ENCODE results near the gene INPP4A. TPM values are rescaled to one million over a fixed set of nuclear protein-coding genes. Genes with fewer than 3 reads are reported as not detected.
A peak's percentile ranks its signal among the peaks of the same experiment; 100 is the strongest.

INPP4A gene
- total RNA-seq, 6 donors from 2014 or later = 23.3 to 93.2 (median 36.5) TPM

DNA sequence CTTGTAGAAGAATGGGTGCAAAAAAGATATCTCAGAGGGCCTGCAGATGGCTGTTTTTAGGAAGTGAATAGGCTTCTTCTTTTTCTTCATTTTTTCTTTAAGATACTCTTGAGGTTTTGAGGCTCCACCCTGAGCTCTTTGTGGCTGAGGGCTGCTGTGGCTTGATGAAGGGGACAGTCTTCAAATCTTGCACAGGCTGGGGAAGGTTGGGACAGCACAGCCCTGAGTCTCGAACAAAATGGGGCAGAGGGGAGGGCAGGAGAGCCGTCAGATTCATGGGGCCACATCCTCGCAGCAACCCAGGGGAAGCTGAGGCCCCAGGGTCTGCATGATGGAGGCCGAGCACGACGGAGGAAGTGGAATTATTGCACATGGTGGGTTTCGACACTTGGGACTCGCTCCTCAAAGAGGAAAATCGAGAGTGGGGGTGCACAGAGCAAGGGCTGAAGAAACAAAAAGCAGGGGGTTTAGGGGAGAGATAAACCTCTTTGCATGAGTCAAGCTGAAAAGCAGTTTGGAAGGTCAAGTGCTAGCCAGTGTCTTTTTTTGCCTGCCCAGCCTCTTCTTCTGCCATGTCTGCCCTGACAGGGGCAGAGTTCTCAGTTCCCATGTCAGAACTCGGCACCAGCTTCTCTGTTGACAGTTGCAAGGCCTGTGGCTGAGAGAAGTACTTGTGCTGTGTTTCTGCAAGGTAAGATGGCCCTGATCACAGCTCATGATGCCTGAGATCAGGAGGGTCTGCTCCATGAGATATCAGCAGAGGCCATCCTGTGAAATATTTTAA is 19.5 kb downstream of the INPP4A start:
- peak overlapping the region; percentile 76 to 82 (median 80) for H3K27ac ChIP-seq
- H3K4me1 ChIP-seq = peaks cover 43 to 64% (median 60%) of the 10 kb centered on the region in 4 donors
- H3K9me3 ChIP-seq = no peaks in the 10 kb centered on the region
- no peaks in the 10 kb centered on the region for H3K27me3 ChIP-seq
- TF ChIP-seq POLR2A (IDR thresholded peaks at IDR 0.05) = no peak
- no peak for TF ChIP-seq EP300 (IDR thresholded peaks at IDR 0.05)
- no peak for TF ChIP-seq POLR2AphosphoS5 (IDR thresholded peaks at IDR 0.05)
- TF ChIP-seq, protein P1, sequence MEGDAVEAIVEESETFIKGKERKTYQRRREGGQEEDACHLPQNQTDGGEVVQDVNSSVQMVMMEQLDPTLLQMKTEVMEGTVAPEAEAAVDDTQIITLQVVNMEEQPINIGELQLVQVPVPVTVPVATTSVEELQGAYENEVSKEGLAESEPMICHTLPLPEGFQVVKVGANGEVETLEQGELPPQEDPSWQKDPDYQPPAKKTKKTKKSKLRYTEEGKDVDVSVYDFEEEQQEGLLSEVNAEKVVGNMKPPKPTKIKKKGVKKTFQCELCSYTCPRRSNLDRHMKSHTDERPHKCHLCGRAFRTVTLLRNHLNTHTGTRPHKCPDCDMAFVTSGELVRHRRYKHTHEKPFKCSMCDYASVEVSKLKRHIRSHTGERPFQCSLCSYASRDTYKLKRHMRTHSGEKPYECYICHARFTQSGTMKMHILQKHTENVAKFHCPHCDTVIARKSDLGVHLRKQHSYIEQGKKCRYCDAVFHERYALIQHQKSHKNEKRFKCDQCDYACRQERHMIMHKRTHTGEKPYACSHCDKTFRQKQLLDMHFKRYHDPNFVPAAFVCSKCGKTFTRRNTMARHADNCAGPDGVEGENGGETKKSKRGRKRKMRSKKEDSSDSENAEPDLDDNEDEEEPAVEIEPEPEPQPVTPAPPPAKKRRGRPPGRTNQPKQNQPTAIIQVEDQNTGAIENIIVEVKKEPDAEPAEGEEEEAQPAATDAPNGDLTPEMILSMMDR (IDR thresholded peaks at IDR 0.05) = no peak
- H3K36me3 ChIP-seq = no peaks in the 10 kb centered on the region
- 60 to 73% methylated on average over 10 of the region's 10 CpGs for WGBS, 2 donors
- DNase-seq = no peak
- peak in 1 of 2 donors; percentile 30 for ATAC-seq (ENCODE audit: low FRiP score in 2 of 2)
- H3K4me3 ChIP-seq = no peak overlapping the region

DNA sequence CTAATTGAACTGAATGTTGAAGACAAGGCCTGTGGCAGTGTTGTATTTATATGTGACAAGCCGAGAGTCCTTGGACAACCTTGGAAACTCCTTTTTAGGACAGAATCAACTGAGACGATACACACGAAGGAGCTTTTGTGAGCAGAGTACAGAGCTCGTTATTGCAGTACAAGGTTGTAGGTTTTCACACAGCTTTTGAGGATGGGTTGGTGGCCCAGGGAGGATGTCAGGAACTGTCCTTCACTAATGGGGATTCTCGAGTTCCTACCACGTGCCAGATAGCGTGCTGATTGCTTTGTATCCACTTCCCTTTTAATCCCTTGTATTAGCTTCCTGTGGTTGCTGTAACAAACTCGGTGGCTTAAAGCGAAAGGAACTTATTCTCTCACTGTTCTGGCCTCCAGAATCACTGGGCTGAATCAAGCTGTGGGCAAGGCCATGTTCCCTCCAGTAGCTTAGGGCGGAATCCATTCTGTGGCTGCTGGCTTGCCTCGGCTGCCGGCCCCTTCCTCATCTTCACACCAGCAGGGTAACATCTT is 20.2 kb downstream of the INPP4A start:
- peak overlapping the region; percentile 76 to 82 (median 80) for H3K27ac ChIP-seq
- TF ChIP-seq EP300 (IDR thresholded peaks at IDR 0.05) (peak in 1 of 4 donors; percentile 40), POLR2AphosphoS5 (IDR thresholded peaks at IDR 0.05) (peak; percentile 43 to 70), POLR2A (IDR thresholded peaks at IDR 0.05) (peak in 1 of 4 donors; percentile 10)
- TF ChIP-seq, protein P1 (IDR thresholded peaks at IDR 0.05) = no peak
- H3K4me1 ChIP-seq = peaks cover 37 to 57% (median 55%) of the 10 kb centered on the region in 4 donors
- no peaks in the 10 kb centered on the region for H3K36me3 ChIP-seq
- WGBS, 2 donors = 57 to 67% methylated on average over 12 of the region's 12 CpGs
- no peaks in the 10 kb centered on the region for H3K9me3 ChIP-seq
- DNase-seq (peak in 1 of 2 donors; percentile 72), ATAC-seq (ENCODE audit: low FRiP score in 2 of 2) (peak; percentile 56 to 68)
- no peaks in the 10 kb centered on the region for H3K27me3 ChIP-seq
- no peak overlapping the region for H3K4me3 ChIP-seq

DNA sequence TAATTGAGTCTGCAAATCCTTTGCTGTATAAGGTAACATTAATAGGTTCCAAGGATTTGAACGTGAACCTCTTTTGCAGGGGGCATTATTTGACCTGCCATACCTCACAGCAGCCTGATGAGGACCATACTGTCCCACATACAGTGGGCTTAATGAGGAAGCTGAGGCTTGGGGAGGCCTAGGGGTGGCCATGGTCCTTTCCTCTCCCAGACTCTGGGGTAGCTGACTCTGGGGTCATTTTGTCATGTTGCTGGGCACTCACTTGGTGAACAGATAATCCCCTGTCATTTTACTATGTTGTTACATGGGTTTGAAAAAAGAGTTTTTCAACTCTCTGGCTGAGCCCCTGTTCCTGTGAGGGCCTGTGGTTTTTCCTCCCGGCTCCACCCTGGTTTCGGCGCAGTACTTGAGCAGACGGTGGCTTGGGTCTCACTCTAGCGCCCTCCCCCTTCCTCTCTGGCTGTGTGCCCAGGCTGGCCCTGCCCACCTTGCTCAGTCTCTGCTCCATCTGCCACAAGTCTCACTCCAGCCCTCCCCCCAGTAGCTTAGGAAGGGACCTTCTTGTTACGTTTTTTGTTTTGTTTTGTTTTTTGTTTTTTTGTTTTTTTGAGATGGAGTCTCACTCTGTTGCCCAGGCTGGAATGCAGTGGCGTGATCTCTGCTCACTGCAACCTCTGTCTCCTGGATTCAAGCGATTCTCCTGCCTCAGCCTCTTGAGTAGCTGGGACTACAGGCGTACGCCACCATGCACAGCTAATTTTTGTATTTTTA is 21.0 kb downstream of the INPP4A start:
- ATAC-seq (ENCODE audit: low FRiP score in 2 of 2) (peak; percentile 73 to 78), DNase-seq (peak; percentile 82 to 90)
- Histone ChIP-seq H3K4me3 (no peak overlapping the region), H3K9me3 (no peaks in the 10 kb centered on the region), H3K4me1 (peaks cover 37 to 56% (median 50%) of the 10 kb centered on the region in 4 donors), H3K36me3 (no peaks in the 10 kb centered on the region), H3K27ac (peak overlapping the region; percentile 76 to 82 (median 80)), H3K27me3 (no peaks in the 10 kb centered on the region)
- TF ChIP-seq, protein P1 (IDR thresholded peaks at IDR 0.05) = no peak
- no peak for TF ChIP-seq EP300 (IDR thresholded peaks at IDR 0.05)
- peak in 1 of 2 donors; percentile 36 for TF ChIP-seq POLR2AphosphoS5 (IDR thresholded peaks at IDR 0.05)
- 33 to 40% methylated on average over 11 of the region's 11 CpGs for WGBS, 2 donors

DNA sequence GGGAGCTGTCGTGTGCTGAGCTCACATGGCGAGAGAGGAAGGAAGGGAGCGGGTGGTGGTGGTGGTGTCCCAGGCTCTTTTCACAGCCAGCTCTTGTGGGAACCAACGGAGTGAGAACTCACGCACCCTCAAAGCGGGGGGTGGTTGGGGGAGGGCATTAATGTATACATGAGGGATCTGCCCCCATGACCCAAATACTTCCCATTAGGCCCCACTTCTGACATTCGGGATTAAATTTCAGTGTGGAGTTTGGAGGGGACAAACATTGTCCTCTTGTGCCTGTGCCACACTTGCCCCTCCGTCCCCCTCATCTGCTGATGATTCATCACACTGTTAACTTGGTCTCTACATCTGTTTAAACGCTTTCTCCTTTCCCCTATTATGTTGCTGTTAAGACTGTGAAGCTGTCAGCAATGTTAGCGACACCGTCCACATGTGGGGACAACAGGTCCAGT is 22.5 kb downstream of the INPP4A start:
- ATAC-seq (ENCODE audit: low FRiP score in 2 of 2) = no peak
- Histone ChIP-seq H3K4me3 (no peak overlapping the region), H3K36me3 (no peaks in the 10 kb centered on the region), H3K27ac (peak overlapping the region in 3 of 4 donors; percentile 26 to 82 (median 81)), H3K27me3 (no peaks in the 10 kb centered on the region), H3K9me3 (no peaks in the 10 kb centered on the region), H3K4me1 (peaks cover 33 to 51% (median 47%) of the 10 kb centered on the region in 4 donors)
- TF ChIP-seq POLR2AphosphoS5 (IDR thresholded peaks at IDR 0.05) (no peak), EP300 (IDR thresholded peaks at IDR 0.05) (no peak), POLR2A (IDR thresholded peaks at IDR 0.05) (no peak)
- TF ChIP-seq, protein P1 (IDR thresholded peaks at IDR 0.05) = no peak
- WGBS, 2 donors = 77 to 80% methylated on average over 11 of the region's 11 CpGs
- DNase-seq = peak in 1 of 2 donors; percentile 40

Measured in upper lobe of left lung (tissue), 6 donors.